ENCODE measurements around the gene RECQL5. TPM values are rescaled to one million over a fixed set of nuclear protein-coding genes. Genes with fewer than 3 reads are reported as not detected.

The RECQL5 gene
- total and polyA plus RNA-seq, 2 of the 8 experiments (the other 6 are each of a cell fraction or from before 2014, with no cell fraction given), result 15.1 to 41.1 TPM

DNA sequence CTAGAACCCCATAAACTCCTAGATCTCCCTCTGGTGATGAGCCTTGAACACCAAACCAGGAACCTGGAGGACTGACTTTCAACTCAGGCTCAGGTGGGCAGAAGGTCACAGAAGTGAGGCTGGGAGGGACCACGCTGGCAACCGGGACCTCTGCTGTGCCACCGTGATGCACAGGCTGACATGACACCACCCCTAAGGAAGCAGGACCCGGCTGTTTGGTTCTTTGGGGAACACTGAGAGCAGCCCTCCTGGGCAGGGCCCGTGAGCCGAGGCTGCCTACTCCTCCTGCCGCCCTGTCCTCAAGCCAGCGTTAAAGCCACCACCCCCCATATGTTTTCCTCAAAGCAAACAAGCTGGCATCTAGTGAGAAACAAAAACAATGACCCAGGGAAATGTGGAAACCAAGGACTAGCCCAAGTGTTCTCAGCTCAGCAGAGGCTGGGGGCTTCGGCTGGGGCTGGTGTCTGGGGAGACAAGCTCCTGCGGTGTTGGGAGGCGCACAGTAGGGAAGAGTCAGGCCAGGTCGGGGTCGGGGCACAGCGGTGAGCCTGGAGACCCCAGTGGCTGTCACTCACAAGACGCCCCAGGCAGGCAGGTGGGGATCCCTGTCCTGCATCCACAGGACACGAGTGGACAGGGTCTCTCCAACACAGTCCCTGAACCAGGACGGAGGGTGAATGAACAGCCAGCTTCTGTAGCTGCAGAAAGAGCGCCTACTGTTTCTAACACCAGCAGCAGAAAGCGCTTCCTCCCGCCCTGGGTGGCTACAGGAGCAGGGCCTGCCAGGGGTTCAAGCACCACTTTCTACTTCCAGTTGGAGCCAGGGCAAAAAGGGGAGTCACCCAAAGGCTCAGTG lies 32.0 kb downstream of the RECQL5 start (continued):
- no peak for TF ChIP-seq GABPA (IDR thresholded peaks at IDR 0.05; ENCODE audit: borderline replicate concordance, insufficient read depth, low read length)
- TF ChIP-seq HDAC6 (IDR thresholded peaks at IDR 0.05; ENCODE audit: low read depth, low read length), result no peak
- no peak for TF ChIP-seq SIX5 (IDR thresholded peaks at IDR 0.05; ENCODE audit: low read depth, low read length)
- no peak for TF ChIP-seq EP300 (IDR thresholded peaks at IDR 0.05; ENCODE audit: borderline replicate concordance in 1 of 2, low read depth in 2 of 2, low read length in 2 of 2)
- TF ChIP-seq RBBP5 (IDR thresholded peaks at IDR 0.05; ENCODE audit: borderline replicate concordance, low read depth, low read length), result no peak
- TF ChIP-seq KDM1A (IDR thresholded peaks at IDR 0.05; ENCODE audit: borderline replicate concordance, low read length), result no peak

All from H1 (cell line).